GM11168 (cell line): Measurements from ENCODE around the gene S100P.
"Not testable (repeated sequence)": the region's sequence is repeated elsewhere in the genome, so short reads cannot be mapped to it uniquely, and the experiment has no call there.

Experiments
- in situ Hi-C: fragments of 300-500 bp; cut with MboI; formaldehyde crosslinking; loops from one replicate; pipeline ENCODE4 v1.12.0; 2022; ENCODE audit warnings: low sequenced_read_pairs; ENCODE audit not compliant: unreplicated experiment

Gene S100P

GRCh38 chr4:6693231-6694176, at the start of gene S100P:
TSS of gene S100P (plus strand) at chr4:6693878. CDS start at chr4:6693933, 55 bp downstream.
- in situ Hi-C loops: no loop called here

- in situ Hi-C loops: no loop called here
Observed at GRCh38 chr4:6644792-6645530, 48.7 kb upstream of the S100P start.

- in situ Hi-C loops: no loop called here
Observed at GRCh38 chr4:6647169-6647568, 46.5 kb upstream of the S100P start.

GRCh38 chr4:6647582-6648230, 46.0 kb upstream of the S100P start:
- in situ Hi-C loops: no loop called here

- in situ Hi-C loops: no loop called here
Observed at GRCh38 chr4:6649216-6649615, 44.5 kb upstream of the S100P start.

GRCh38 chr4:6654211-6654610, 39.5 kb upstream of the S100P start:
- in situ Hi-C loops: not testable (repeated sequence)

GRCh38 chr4:6655291-6655690, 38.4 kb upstream of the S100P start:
- in situ Hi-C loops: not testable (repeated sequence)

- in situ Hi-C loops: no loop called here
Observed at GRCh38 chr4:6655924-6656323, 37.8 kb upstream of the S100P start.

GRCh38 chr4:6657242-6658208, 36.2 kb upstream of the S100P start:
- in situ Hi-C loops: no loop called here

- in situ Hi-C loops: no loop called here
Observed at GRCh38 chr4:6658209-6658595, 35.5 kb upstream of the S100P start.

GRCh38 chr4:6658597-6659075, 35.0 kb upstream of the S100P start:
- in situ Hi-C loops: no loop called here

- in situ Hi-C loops: no loop called here
Observed at GRCh38 chr4:6659897-6660296, 33.8 kb upstream of the S100P start.

GRCh38 chr4:6660430-6660829, 33.2 kb upstream of the S100P start:
- in situ Hi-C loops: no loop called here

GRCh38 chr4:6662591-6662990, 31.1 kb upstream of the S100P start:
- in situ Hi-C loops: no loop called here

- in situ Hi-C loops: no loop called here
Observed at GRCh38 chr4:6663596-6664393, 29.9 kb upstream of the S100P start.

- in situ Hi-C loops: no loop called here
Observed at GRCh38 chr4:6665320-6665654, 28.4 kb upstream of the S100P start.

GRCh38 chr4:6668391-6668790, 25.3 kb upstream of the S100P start:
- in situ Hi-C loops: no loop called here

GRCh38 chr4:6671648-6672047, 22.0 kb upstream of the S100P start:
- in situ Hi-C loops: no loop called here

GRCh38 chr4:6672131-6672530, 21.5 kb upstream of the S100P start:
- in situ Hi-C loops: no loop called here
